Endometrial microvascular endothelial cells (primary cell): ENCODE data around the gene NOSIP. TPM values are rescaled to one million over a fixed set of nuclear protein-coding genes. Genes with fewer than 3 reads are reported as not detected.

Source experiments
- in situ Hi-C: cut with HindIII; loops from 2 replicates; pipeline ENCODE4 v1.10.0; 2017; ENCODE audit warnings: low sequenced_read_pairs, low pct_unique_long_range_greater_than_20kb; ENCODE audit errors: inconsistent ontology term
- total RNA-seq: library from RNA; depleted of rRNA; stranded (reverse); fragments of >200 nt; gene quantifications from one replicate; pipeline ENCODE4 v1.2.3, GENCODE V29; 2015; ENCODE audit errors: inconsistent ontology term

The NOSIP gene
- total RNA-seq, 1 donor from 2014 or later = 107 TPM

GRCh38 chr19:49528211-49528771 is 52.1 kb downstream of the NOSIP start:
- in situ Hi-C loops = no loop called here

- in situ Hi-C loops = no loop called here
Observed at GRCh38 chr19:49524812-49525455, 55.4 kb downstream of the NOSIP start.

GRCh38 chr19:49520705-49521319 is 59.5 kb downstream of the NOSIP start:
- in situ Hi-C loops = no loop called here

- in situ Hi-C loops = no loop called here
Observed at GRCh38 chr19:49518033-49518432, 62.3 kb downstream of the NOSIP start.

- in situ Hi-C loops = no loop called here
Observed at GRCh38 chr19:49515767-49516166, 64.6 kb downstream of the NOSIP start.

- in situ Hi-C loops = no loop called here
Observed at GRCh38 chr19:49514151-49514550, 66.2 kb downstream of the NOSIP start.

- in situ Hi-C loops = no loop called here
Observed at GRCh38 chr19:49513746-49514118, 66.6 kb downstream of the NOSIP start.

- in situ Hi-C loops = no loop called here
Observed at GRCh38 chr19:49512970-49513745, 67.2 kb downstream of the NOSIP start.

- in situ Hi-C loops = no loop called here
Observed at GRCh38 chr19:49507803-49508494, 72.4 kb downstream of the NOSIP start.

GRCh38 chr19:49506575-49507105 is 73.7 kb downstream of the NOSIP start:
- in situ Hi-C loops = no loop called here

Other genes starting within 250 kb of the NOSIP start
- not detected for gene CD37, start 245.2 kb downstream of the NOSIP start, total RNA-seq
- gene TEAD2, start 218.1 kb downstream of the NOSIP start, total RNA-seq = 86.6 TPM
- not detected for gene DKKL1, start 216.7 kb downstream of the NOSIP start, total RNA-seq
- not detected for gene KASH5, start 192.3 kb downstream of the NOSIP start, total RNA-seq
- gene PTH2, start 157.1 kb downstream of the NOSIP start, total RNA-seq = not detected
- not detected for gene GFY, start 155.2 kb downstream of the NOSIP start, total RNA-seq
- gene SLC17A7, start 139.0 kb downstream of the NOSIP start, total RNA-seq = not detected
- 97.7 TPM for gene PIH1D1, start 128.7 kb downstream of the NOSIP start, total RNA-seq
- gene ALDH16A1, start 127.3 kb downstream of the NOSIP start, total RNA-seq = 67.4 TPM
- 2.6 TPM for gene FLT3LG, start 106.3 kb downstream of the NOSIP start, total RNA-seq
- gene RPL13A, start 92.9 kb downstream of the NOSIP start, total RNA-seq = 2,035 TPM
- 3,348 TPM for gene RPS11, start 84.1 kb downstream of the NOSIP start, total RNA-seq
- 93.4 TPM for gene FCGRT, start 67.9 kb downstream of the NOSIP start, total RNA-seq
- 38.2 TPM for gene RCN3, start 52.6 kb downstream of the NOSIP start, total RNA-seq
- not detected for gene PRRG2, start 760 bp upstream of the NOSIP start, total RNA-seq
- gene PRR12, start 10.6 kb upstream of the NOSIP start, total RNA-seq = 7.5 TPM
- gene RRAS, start 59.6 kb upstream of the NOSIP start, total RNA-seq = 45.0 TPM
- 73.5 TPM for gene SCAF1, start 61.7 kb upstream of the NOSIP start, total RNA-seq
- gene IRF3, start 85.3 kb upstream of the NOSIP start, total RNA-seq = 81.9 TPM
- gene BCL2L12, start 85.4 kb upstream of the NOSIP start, total RNA-seq = 51.6 TPM
- 456 TPM for gene PRMT1, start 96.7 kb upstream of the NOSIP start, total RNA-seq
- not detected for gene ADM5, start 109.0 kb upstream of the NOSIP start, total RNA-seq
- 9.6 TPM for gene CPT1C, start 110.6 kb upstream of the NOSIP start, total RNA-seq
- gene TSKS, start 182.8 kb upstream of the NOSIP start, total RNA-seq = not detected
- 125 TPM for gene AP2A1, start 186.4 kb upstream of the NOSIP start, total RNA-seq
- gene FUZ, start 232.7 kb upstream of the NOSIP start, total RNA-seq = 10.6 TPM
- 31.7 TPM for gene MED25, start 237.7 kb upstream of the NOSIP start, total RNA-seq